ENCODE data around the gene TASOR2. TPM values are rescaled to one million over a fixed set of nuclear protein-coding genes. Genes with fewer than 3 reads are reported as not detected.

Gene TASOR2
- total RNA-seq, 1 donor from 2014 or later: 59.6 TPM

DNA sequence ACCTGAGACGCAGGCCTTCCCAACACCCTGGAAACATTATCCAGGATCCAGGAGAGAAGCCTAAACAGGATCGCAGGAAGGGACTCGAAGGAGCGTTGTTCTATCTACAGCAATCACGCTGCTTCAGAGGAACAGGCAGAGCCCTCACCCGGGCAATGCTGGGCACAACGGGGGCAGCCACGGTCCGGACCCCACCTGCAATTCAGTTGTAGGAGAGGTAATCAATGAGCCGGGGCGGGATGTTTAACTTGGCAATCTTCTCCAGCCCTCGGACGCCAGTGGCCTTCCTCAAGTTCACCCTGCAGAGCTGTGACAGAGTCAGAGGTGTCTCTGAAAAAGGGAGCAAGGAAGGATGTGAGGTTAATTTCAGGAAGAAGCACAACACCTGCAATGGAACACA is 44.1 kb upstream of the TASOR2 start:
- H3K4me1 Mint-ChIP-seq (ENCODE audit: unreplicated experiment): peaks cover 4% of the 10 kb centered on the region
- H3K9me3 Mint-ChIP-seq (ENCODE audit: unreplicated experiment): no peaks in the 10 kb centered on the region
- TF ChIP-seq, protein P1, sequence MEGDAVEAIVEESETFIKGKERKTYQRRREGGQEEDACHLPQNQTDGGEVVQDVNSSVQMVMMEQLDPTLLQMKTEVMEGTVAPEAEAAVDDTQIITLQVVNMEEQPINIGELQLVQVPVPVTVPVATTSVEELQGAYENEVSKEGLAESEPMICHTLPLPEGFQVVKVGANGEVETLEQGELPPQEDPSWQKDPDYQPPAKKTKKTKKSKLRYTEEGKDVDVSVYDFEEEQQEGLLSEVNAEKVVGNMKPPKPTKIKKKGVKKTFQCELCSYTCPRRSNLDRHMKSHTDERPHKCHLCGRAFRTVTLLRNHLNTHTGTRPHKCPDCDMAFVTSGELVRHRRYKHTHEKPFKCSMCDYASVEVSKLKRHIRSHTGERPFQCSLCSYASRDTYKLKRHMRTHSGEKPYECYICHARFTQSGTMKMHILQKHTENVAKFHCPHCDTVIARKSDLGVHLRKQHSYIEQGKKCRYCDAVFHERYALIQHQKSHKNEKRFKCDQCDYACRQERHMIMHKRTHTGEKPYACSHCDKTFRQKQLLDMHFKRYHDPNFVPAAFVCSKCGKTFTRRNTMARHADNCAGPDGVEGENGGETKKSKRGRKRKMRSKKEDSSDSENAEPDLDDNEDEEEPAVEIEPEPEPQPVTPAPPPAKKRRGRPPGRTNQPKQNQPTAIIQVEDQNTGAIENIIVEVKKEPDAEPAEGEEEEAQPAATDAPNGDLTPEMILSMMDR (IDR thresholded peaks at IDR 0.05): no peak
- H3K36me3 Mint-ChIP-seq (ENCODE audit: unreplicated experiment): peaks cover 33% of the 10 kb centered on the region
- H3K4me3 Mint-ChIP-seq (ENCODE audit: unreplicated experiment): no peak overlapping the region
- H3K27me3 Mint-ChIP-seq (ENCODE audit: unreplicated experiment): no peaks in the 10 kb centered on the region
- H3K27ac Mint-ChIP-seq (ENCODE audit: unreplicated experiment): no peak overlapping the region
- DNase-seq (ENCODE audit: extremely low spot score, unreplicated experiment): no peak

DNA sequence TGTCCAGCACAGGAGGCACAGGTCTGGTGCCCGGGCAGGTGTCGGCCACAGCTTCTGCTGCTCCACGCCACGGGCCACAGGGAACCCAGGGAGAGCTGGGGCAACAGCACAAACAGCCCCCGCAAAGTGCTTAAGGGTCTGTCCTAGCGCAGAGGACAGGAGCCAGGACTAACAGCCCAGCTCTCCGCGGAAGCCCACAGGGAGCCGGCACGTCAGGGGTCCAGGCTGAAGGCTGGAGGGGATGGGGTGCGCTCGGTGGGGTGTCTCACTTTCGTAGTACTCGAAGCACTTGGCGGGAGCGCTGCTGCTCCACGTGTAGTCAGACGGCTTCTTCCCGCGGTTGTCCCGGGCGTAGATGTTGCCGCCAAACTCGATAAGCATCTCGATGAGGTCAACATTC is 43.1 kb upstream of the TASOR2 start:
- DNase-seq (ENCODE audit: extremely low spot score, unreplicated experiment): no peak
- Mint-ChIP-seq H3K4me1 (ENCODE audit: unreplicated experiment) (peaks cover 4% of the 10 kb centered on the region), H3K27ac (ENCODE audit: unreplicated experiment) (no peak overlapping the region), H3K27me3 (ENCODE audit: unreplicated experiment) (no peaks in the 10 kb centered on the region), H3K4me3 (ENCODE audit: unreplicated experiment) (no peak overlapping the region), H3K9me3 (ENCODE audit: unreplicated experiment) (no peaks in the 10 kb centered on the region), H3K36me3 (ENCODE audit: unreplicated experiment) (peaks cover 33% of the 10 kb centered on the region)
- TF ChIP-seq, protein P1 (IDR thresholded peaks at IDR 0.05): no peak

DNA sequence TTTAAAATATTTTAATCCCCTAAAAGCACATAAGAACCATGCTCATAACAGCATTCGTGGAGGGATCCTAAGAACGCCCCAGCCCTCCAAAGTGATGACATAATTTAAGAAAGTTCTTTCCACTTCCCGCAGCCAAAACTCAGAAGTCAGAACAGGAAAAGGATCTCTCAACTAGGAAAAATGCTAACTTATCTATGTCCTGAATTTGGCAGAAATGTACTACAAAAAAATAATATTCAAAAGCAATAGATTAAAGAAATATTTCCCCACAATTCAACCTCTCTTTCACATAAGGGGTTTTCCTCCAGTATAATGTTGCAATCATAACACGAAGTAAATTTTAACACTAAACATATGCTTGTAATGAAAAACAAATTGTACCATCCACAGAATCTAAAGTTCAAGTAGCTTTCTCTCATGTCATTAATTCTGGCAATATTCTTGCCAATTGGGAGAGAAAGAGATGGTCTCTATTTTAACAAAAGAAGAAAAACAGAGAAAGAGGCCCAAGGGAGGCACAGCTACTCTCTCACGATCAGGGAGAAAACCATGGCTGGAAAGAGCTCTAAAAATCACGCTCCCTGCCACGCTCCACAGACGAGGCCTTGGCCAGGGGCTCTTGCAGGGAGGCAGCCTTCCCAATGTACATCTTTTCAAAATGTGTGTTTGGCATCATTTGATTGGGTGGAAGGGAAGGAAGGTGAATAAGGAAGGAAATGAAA is 41.1 kb upstream of the TASOR2 start:
- no peak overlapping the region for H3K4me3 Mint-ChIP-seq (ENCODE audit: unreplicated experiment)
- no peak overlapping the region for H3K27ac Mint-ChIP-seq (ENCODE audit: unreplicated experiment)
- peaks cover 42% of the 10 kb centered on the region for H3K36me3 Mint-ChIP-seq (ENCODE audit: unreplicated experiment)
- no peak for DNase-seq (ENCODE audit: extremely low spot score, unreplicated experiment)
- TF ChIP-seq, protein P1 (IDR thresholded peaks at IDR 0.05): no peak
- H3K4me1 Mint-ChIP-seq (ENCODE audit: unreplicated experiment): peaks cover 4% of the 10 kb centered on the region
- H3K27me3 Mint-ChIP-seq (ENCODE audit: unreplicated experiment): no peaks in the 10 kb centered on the region
- H3K9me3 Mint-ChIP-seq (ENCODE audit: unreplicated experiment): no peaks in the 10 kb centered on the region

DNA sequence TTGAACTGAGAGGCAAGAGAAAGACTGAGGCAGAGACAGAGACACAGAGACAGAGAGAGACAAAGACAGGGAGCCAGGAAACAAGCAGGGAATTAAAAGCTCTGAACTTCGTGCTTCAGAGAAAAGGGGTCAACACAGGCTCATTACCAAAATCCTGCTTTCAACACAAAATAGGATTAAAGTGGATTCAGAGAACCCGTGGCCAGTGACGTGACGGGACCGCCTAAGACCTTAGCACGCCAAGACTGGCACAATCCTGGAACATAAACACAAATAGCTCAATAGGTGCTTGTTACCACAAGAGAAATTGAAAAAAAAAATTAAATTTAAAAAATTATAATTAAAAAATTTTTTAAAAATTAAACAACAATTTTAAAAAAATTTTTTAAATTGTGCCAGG is 39.7 kb upstream of the TASOR2 start:
- peaks cover 38% of the 10 kb centered on the region for H3K36me3 Mint-ChIP-seq (ENCODE audit: unreplicated experiment)
- no peaks in the 10 kb centered on the region for H3K27me3 Mint-ChIP-seq (ENCODE audit: unreplicated experiment)
- H3K9me3 Mint-ChIP-seq (ENCODE audit: unreplicated experiment): no peaks in the 10 kb centered on the region
- H3K4me1 Mint-ChIP-seq (ENCODE audit: unreplicated experiment): peaks cover 4% of the 10 kb centered on the region
- DNase-seq (ENCODE audit: extremely low spot score, unreplicated experiment): no peak
- TF ChIP-seq, protein P1 (IDR thresholded peaks at IDR 0.05): no peak
- no peak overlapping the region for H3K4me3 Mint-ChIP-seq (ENCODE audit: unreplicated experiment)
- no peak overlapping the region for H3K27ac Mint-ChIP-seq (ENCODE audit: unreplicated experiment)

DNA sequence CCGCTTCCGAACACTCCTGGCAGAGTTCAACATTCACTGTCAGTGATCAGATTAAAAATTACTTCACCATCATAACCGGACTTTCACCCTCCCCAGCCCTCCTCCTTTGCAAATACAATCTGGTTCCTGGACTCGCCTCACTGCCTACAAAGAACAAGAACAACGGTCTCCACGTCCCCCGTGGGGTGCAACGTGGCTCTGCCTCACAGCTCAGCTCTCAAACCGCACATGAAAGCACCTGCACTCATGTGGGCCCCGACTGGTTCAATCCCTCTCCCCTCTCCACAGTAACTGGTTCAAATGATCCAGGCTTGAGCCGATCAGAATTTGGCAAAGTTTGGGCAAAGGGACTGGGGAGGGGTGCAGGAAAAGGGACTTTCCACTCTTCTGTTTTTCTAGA is 39.3 kb upstream of the TASOR2 start:
- no peak overlapping the region for H3K27ac Mint-ChIP-seq (ENCODE audit: unreplicated experiment)
- no peak overlapping the region for H3K4me3 Mint-ChIP-seq (ENCODE audit: unreplicated experiment)
- peaks cover 4% of the 10 kb centered on the region for H3K4me1 Mint-ChIP-seq (ENCODE audit: unreplicated experiment)

More for the DNA sequence above, 39.3 kb upstream of the TASOR2 start:
- Mint-ChIP-seq H3K9me3 (ENCODE audit: unreplicated experiment) (no peaks in the 10 kb centered on the region), H3K27me3 (ENCODE audit: unreplicated experiment) (no peaks in the 10 kb centered on the region), H3K36me3 (ENCODE audit: unreplicated experiment) (peaks cover 40% of the 10 kb centered on the region)
- no peak for DNase-seq (ENCODE audit: extremely low spot score, unreplicated experiment)
- TF ChIP-seq, protein P1 (IDR thresholded peaks at IDR 0.05): no peak

Measured in osteocyte (in vitro differentiated cells).